Thoracic aorta (tissue), 2 donors: ENCODE measurements around the gene ZFX. TPM values are rescaled to one million over a fixed set of nuclear protein-coding genes. Genes with fewer than 3 reads are reported as not detected.
"Not testable (repeated sequence)": the region's sequence is repeated elsewhere in the genome, so short reads cannot be mapped to it uniquely, and the experiment has no call there.

ENCODE experiments used
- ATAC-seq: fragments of 150-250 bp; one replicate; pipeline ENCODE4 v1.8.0; 2017; ENCODE audit warnings: low read depth; ENCODE audit not compliant: insufficient number of reproducible peaks, low FRiP score
- DNase-seq: peaks from one replicate; pipeline ENCODE4 v3.0.0-alpha.2; 2020; ENCODE audit warnings: low spot score
- H3K27ac ChIP-seq, 2 donors: fragments of 200-600 bp; sonication (generic); 1 replicate in 1 of 2; 2 replicates in 1 of 2; pipeline ENCODE4 v1.5.1; 2016; ENCODE audit warnings: mild to moderate bottlenecking in 2 of 2, moderate library complexity in 2 of 2
- H3K27me3 ChIP-seq: fragments of 200-600 bp; sonication (generic); replicated peaks from 2 replicates; pipeline ENCODE4 v1.6.0; 2016; ENCODE audit warnings: mild to moderate bottlenecking; ENCODE audit not compliant: insufficient read depth
- H3K36me3 ChIP-seq: fragments of 200-600 bp; sonication (generic); one replicate; pipeline ENCODE4 v1.5.1; 2016
- H3K4me1 ChIP-seq, 2 donors: fragments of 200-600 bp; sonication (generic); 1 replicate in 1 of 2; 2 replicates in 1 of 2; pipeline versions ENCODE4 v1.5.1 to v1.6.0; 2016; ENCODE audit warnings: low read depth in 2 of 2, mild to moderate bottlenecking in 1 of 2; ENCODE audit not compliant: control insufficient read depth in 1 of 2
- H3K4me3 ChIP-seq: fragments of 200-600 bp; sonication (generic); 2 replicates; pipeline ENCODE4 v1.5.1; 2016; ENCODE audit warnings: mild to moderate bottlenecking
- H3K9me3 ChIP-seq: fragments of 200-600 bp; sonication (generic); 2 replicates; pipeline ENCODE4 v1.5.1; 2016
- CTCF ChIP-seq: fragments of 200-600 bp; sonication (generic); IDR thresholded peaks from one replicate; pipeline ENCODE4 v1.5.1; 2019; ENCODE audit warnings: antibody characterized with exemption
- total RNA-seq, 2 donors: library from RNA; depleted of rRNA; stranded (reverse); fragments of >200 nt; gene quantifications; one replicate each; pipeline versions ENCODE4 v1.1.0 to v1.2.3, GENCODE V29; 2016

Gene ZFX
- total RNA-seq, 2 donors from 2014 or later = 38.4 to 39.7 TPM

GRCh38 chrX:24124244-24124799 lies 25.2 kb upstream of the ZFX start:
- no peaks in the 10 kb centered on the region for H3K36me3 ChIP-seq
- H3K27me3 ChIP-seq = no peaks in the 10 kb centered on the region
- no peaks in the 10 kb centered on the region for H3K9me3 ChIP-seq
- H3K4me3 ChIP-seq = no peak overlapping the region
- ATAC-seq = no peak
- no peak overlapping the region for H3K27ac ChIP-seq
- no peak for TF ChIP-seq CTCF
- no peak for DNase-seq
- H3K4me1 ChIP-seq = no peaks in the 10 kb centered on the region

- Histone ChIP-seq H3K27ac (no peak overlapping the region), H3K4me3 (no peak overlapping the region), H3K36me3 (no peaks in the 10 kb centered on the region), H3K27me3 (no peaks in the 10 kb centered on the region), H3K4me1 (no peaks in the 10 kb centered on the region), H3K9me3 (no peaks in the 10 kb centered on the region)
- DNase-seq (no peak), ATAC-seq (no peak)
- no peak for TF ChIP-seq CTCF
These were observed 24.4 kb upstream of the ZFX start for GRCh38 chrX:24125028-24125612.

- Histone ChIP-seq H3K27me3 (no peaks in the 10 kb centered on the region), H3K9me3 (no peaks in the 10 kb centered on the region), H3K27ac (no peak overlapping the region), H3K4me3 (no peak overlapping the region), H3K36me3 (no peaks in the 10 kb centered on the region), H3K4me1 (no peaks in the 10 kb centered on the region)
- DNase-seq = no peak
- no peak for ATAC-seq
- TF ChIP-seq CTCF = no peak
These were observed 18.1 kb upstream of the ZFX start for GRCh38 chrX:24131476-24131875.

GRCh38 chrX:24133312-24133711 lies 16.2 kb upstream of the ZFX start:
- TF ChIP-seq CTCF = no peak
- no peak for DNase-seq
- no peak for ATAC-seq
- Histone ChIP-seq H3K4me1 (no peaks in the 10 kb centered on the region), H3K27ac (no peak overlapping the region), H3K27me3 (no peaks in the 10 kb centered on the region), H3K4me3 (no peak overlapping the region), H3K36me3 (no peaks in the 10 kb centered on the region), H3K9me3 (no peaks in the 10 kb centered on the region)

- H3K27me3 ChIP-seq, H3K27ac ChIP-seq, H3K36me3 ChIP-seq, DNase-seq, H3K4me3 ChIP-seq, H3K9me3 ChIP-seq, H3K4me1 ChIP-seq, ATAC-seq: not testable (repeated sequence)
These were observed 13.8 kb upstream of the ZFX start for GRCh38 chrX:24135768-24136167.

GRCh38 chrX:24137192-24137591 lies 12.3 kb upstream of the ZFX start:
- Histone ChIP-seq H3K27ac (no peak overlapping the region), H3K27me3 (no peaks in the 10 kb centered on the region), H3K4me3 (no peak overlapping the region), H3K4me1 (no peaks in the 10 kb centered on the region), H3K36me3 (no peaks in the 10 kb centered on the region), H3K9me3 (no peaks in the 10 kb centered on the region)
- ATAC-seq = no peak
- DNase-seq = no peak
- TF ChIP-seq CTCF = no peak

GRCh38 chrX:24143982-24144381 lies 5.5 kb upstream of the ZFX start:
- not testable (repeated sequence) for H3K36me3 ChIP-seq, ATAC-seq, DNase-seq, H3K27ac ChIP-seq, H3K27me3 ChIP-seq, H3K9me3 ChIP-seq, H3K4me3 ChIP-seq
- H3K4me1 ChIP-seq = peaks cover 2 to 30% of the 10 kb centered on the region in 2 donors
